K562 (cell line): ENCODE data around the gene PARD3B.

Experiments used
- CBX2 ChIP-seq: fragments of 200-600 bp; sonication (generic); IDR thresholded peaks from one replicate; pipeline ENCODE4 v1.6.1; 2012; ENCODE audit warnings: mild to moderate bottlenecking, low read length, inconsistent platforms; ENCODE audit not compliant: insufficient read depth, poor library complexity, severe bottlenecking
- ERF ChIP-seq: fragments of 450-650 bp; formaldehyde crosslinking; IDR thresholded peaks from 2 replicates; pipeline ENCODE4 v1.4.0; 2020; ENCODE audit warnings: mild to moderate bottlenecking, mixed read lengths
- XRCC4 ChIP-seq: IDR thresholded peaks from one replicate; pipeline ENCODE4 v1.6.1; 2011; ENCODE audit not compliant: insufficient read depth, insufficient read length; ENCODE audit errors: extremely low read depth
- ZNF239 ChIP-seq: fragments of 250-450 bp; sonication (Bioruptor Pico); IDR thresholded peaks from 2 replicates; pipeline ENCODE4 v1.4.0; 2020; ENCODE audit warnings: mild to moderate bottlenecking
- TF ChIP-seq, protein P1 (sequence below): IDR thresholded peaks from 2 replicates; pipeline ENCODE4 v1.6.1; 2014; ENCODE audit warnings: antibody characterized with exemption
- TF ChIP-seq, protein P2 (sequence below), 3 experiments: IDR thresholded peaks in 2 of 3; conservative IDR thresholded peaks in 1 of 3; 2 replicates each; pipeline ENCODE4 v1.5.1; 2011 to 2012; ENCODE audit warnings: low read length in 3 of 3, mild to moderate bottlenecking in 3 of 3, control low read depth in 2 of 3, improper control_type of control experiment in 1 of 3, inconsistent platforms in 1 of 3, low read depth in 1 of 3, mixed read lengths in 1 of 3, moderate library complexity in 1 of 3; ENCODE audit not compliant: insufficient read depth in 2 of 3
- TF ChIP-seq, protein P3 (sequence below): sonication (generic); IDR thresholded peaks from 2 replicates; pipeline ENCODE4 v1.6.1; 2016
- TF ChIP-seq, protein P4 (sequence below): sonication (generic); formaldehyde crosslinking; IDR thresholded peaks from 2 replicates; pipeline ENCODE4 v1.8.1; 2023; ENCODE audit warnings: mild to moderate bottlenecking, missing genetic modification reagents
- TF ChIP-seq, protein P5 (sequence below): sonication (generic); formaldehyde crosslinking; IDR thresholded peaks from 2 replicates; pipeline ENCODE4 v1.5.0; 2020; ENCODE audit warnings: missing genetic modification reagents
- TF ChIP-seq, protein P6 (sequence below): fragments of 250-450 bp; sonication (Bioruptor Pico); IDR thresholded peaks from 2 replicates; pipeline ENCODE4 v1.8.0; 2021; ENCODE audit warnings: borderline replicate concordance, mild to moderate bottlenecking, moderate library complexity; ENCODE audit not compliant: poor library complexity, severe bottlenecking

DNA sequence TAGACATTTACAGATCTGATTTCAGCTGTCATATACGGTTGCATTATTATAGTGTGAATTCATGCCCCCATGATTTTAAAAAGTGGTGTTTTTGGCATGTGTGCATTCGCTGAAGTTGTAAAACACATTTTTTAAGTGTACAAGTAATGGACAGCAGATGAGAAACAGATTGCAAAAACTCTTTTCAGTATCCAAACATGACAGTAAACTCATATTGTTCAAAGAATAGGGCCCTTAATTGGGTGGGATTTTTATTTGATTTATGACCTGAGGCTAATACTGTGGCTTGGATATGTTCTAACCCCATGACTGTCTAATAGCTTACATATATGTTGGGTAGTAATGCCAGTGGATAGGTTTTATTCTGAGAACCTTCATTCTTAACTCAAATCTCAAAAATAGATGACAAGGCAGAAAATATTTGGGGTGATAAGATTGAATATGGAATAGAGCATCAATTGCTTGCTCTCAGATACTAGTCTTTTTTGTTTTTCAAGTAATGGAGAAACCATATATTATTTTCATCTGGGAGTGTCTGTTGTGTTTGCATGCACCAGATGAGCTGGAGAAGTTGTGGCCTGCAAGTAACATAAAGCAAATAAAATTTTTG is 118.6 kb downstream of the PARD3B start:
- no peak for TF ChIP-seq ZNF239 (CRISPR knock-in tag)
- TF ChIP-seq, protein P1, sequence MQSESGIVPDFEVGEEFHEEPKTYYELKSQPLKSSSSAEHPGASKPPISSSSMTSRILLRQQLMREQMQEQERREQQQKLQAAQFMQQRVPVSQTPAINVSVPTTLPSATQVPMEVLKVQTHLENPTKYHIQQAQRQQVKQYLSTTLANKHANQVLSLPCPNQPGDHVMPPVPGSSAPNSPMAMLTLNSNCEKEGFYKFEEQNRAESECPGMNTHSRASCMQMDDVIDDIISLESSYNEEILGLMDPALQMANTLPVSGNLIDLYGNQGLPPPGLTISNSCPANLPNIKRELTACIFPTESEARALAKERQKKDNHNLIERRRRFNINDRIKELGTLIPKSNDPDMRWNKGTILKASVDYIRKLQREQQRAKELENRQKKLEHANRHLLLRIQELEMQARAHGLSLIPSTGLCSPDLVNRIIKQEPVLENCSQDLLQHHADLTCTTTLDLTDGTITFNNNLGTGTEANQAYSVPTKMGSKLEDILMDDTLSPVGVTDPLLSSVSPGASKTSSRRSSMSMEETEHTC: no peak
- TF ChIP-seq, protein P2, sequence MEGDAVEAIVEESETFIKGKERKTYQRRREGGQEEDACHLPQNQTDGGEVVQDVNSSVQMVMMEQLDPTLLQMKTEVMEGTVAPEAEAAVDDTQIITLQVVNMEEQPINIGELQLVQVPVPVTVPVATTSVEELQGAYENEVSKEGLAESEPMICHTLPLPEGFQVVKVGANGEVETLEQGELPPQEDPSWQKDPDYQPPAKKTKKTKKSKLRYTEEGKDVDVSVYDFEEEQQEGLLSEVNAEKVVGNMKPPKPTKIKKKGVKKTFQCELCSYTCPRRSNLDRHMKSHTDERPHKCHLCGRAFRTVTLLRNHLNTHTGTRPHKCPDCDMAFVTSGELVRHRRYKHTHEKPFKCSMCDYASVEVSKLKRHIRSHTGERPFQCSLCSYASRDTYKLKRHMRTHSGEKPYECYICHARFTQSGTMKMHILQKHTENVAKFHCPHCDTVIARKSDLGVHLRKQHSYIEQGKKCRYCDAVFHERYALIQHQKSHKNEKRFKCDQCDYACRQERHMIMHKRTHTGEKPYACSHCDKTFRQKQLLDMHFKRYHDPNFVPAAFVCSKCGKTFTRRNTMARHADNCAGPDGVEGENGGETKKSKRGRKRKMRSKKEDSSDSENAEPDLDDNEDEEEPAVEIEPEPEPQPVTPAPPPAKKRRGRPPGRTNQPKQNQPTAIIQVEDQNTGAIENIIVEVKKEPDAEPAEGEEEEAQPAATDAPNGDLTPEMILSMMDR (IDR thresholded peaks at IDR 0.05 in 2 of 3, conservative IDR thresholded peaks at IDR 0.05 in 1 of 3; ENCODE audit: insufficient read depth in 2 of 3, low read depth in 1 of 3, low read length in 3 of 3): no peak
- TF ChIP-seq, protein P3, sequence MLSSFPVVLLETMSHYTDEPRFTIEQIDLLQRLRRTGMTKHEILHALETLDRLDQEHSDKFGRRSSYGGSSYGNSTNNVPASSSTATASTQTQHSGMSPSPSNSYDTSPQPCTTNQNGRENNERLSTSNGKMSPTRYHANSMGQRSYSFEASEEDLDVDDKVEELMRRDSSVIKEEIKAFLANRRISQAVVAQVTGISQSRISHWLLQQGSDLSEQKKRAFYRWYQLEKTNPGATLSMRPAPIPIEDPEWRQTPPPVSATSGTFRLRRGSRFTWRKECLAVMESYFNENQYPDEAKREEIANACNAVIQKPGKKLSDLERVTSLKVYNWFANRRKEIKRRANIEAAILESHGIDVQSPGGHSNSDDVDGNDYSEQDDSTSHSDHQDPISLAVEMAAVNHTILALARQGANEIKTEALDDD: no peak
- TF ChIP-seq, protein P4, sequence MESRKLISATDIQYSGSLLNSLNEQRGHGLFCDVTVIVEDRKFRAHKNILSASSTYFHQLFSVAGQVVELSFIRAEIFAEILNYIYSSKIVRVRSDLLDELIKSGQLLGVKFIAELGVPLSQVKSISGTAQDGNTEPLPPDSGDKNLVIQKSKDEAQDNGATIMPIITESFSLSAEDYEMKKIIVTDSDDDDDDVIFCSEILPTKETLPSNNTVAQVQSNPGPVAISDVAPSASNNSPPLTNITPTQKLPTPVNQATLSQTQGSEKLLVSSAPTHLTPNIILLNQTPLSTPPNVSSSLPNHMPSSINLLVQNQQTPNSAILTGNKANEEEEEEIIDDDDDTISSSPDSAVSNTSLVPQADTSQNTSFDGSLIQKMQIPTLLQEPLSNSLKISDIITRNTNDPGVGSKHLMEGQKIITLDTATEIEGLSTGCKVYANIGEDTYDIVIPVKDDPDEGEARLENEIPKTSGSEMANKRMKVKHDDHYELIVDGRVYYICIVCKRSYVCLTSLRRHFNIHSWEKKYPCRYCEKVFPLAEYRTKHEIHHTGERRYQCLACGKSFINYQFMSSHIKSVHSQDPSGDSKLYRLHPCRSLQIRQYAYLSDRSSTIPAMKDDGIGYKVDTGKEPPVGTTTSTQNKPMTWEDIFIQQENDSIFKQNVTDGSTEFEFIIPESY (CRISPR knock-in tag): no peak
- TF ChIP-seq, protein P5, sequence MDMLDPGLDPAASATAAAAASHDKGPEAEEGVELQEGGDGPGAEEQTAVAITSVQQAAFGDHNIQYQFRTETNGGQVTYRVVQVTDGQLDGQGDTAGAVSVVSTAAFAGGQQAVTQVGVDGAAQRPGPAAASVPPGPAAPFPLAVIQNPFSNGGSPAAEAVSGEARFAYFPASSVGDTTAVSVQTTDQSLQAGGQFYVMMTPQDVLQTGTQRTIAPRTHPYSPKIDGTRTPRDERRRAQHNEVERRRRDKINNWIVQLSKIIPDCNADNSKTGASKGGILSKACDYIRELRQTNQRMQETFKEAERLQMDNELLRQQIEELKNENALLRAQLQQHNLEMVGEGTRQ (CRISPR knock-in tag): no peak
- no peak for TF ChIP-seq ERF (CRISPR knock-in tag)
- TF ChIP-seq, protein P6, sequence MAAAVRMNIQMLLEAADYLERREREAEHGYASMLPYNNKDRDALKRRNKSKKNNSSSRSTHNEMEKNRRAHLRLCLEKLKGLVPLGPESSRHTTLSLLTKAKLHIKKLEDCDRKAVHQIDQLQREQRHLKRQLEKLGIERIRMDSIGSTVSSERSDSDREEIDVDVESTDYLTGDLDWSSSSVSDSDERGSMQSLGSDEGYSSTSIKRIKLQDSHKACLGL (CRISPR knock-in tag): no peak
- TF ChIP-seq XRCC4: no peak
- TF ChIP-seq CBX2: no peak
